ENCODE results near the gene PPP1R13B.

GRCh38 chr14:103737432-103738045 lies 109.8 kb downstream of the PPP1R13B start:
- TF ChIP-seq, protein P1, sequence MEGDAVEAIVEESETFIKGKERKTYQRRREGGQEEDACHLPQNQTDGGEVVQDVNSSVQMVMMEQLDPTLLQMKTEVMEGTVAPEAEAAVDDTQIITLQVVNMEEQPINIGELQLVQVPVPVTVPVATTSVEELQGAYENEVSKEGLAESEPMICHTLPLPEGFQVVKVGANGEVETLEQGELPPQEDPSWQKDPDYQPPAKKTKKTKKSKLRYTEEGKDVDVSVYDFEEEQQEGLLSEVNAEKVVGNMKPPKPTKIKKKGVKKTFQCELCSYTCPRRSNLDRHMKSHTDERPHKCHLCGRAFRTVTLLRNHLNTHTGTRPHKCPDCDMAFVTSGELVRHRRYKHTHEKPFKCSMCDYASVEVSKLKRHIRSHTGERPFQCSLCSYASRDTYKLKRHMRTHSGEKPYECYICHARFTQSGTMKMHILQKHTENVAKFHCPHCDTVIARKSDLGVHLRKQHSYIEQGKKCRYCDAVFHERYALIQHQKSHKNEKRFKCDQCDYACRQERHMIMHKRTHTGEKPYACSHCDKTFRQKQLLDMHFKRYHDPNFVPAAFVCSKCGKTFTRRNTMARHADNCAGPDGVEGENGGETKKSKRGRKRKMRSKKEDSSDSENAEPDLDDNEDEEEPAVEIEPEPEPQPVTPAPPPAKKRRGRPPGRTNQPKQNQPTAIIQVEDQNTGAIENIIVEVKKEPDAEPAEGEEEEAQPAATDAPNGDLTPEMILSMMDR (IDR thresholded peaks at IDR 0.05), result no peak
- TF ChIP-seq POLR2A (IDR thresholded peaks at IDR 0.05; ENCODE audit: low read depth) (no peak), POLR2AphosphoS5 (IDR thresholded peaks at IDR 0.05) (no peak), EP300 (IDR thresholded peaks at IDR 0.05) (no peak)
